Measurements from ENCODE around the gene ACO2. TPM values are rescaled to one million over a fixed set of nuclear protein-coding genes. Genes with fewer than 3 reads are reported as not detected.
"Not testable (repeated sequence)": the region's sequence is repeated elsewhere in the genome, so short reads cannot be mapped to it uniquely, and the experiment has no call there.

Gene ACO2
- total RNA-seq, 1 donor from 2014 or later, result 75.0 TPM

- peak; percentile 98 for DNase-seq
Observed at GRCh38 chr22:41543854-41544670, 75.1 kb downstream of the ACO2 start, which contains the start of gene POLR3H. POLR3H (minus strand) TSS chr22:41544470; CDS start chr22:41544101, 369 bp downstream.

DNA sequence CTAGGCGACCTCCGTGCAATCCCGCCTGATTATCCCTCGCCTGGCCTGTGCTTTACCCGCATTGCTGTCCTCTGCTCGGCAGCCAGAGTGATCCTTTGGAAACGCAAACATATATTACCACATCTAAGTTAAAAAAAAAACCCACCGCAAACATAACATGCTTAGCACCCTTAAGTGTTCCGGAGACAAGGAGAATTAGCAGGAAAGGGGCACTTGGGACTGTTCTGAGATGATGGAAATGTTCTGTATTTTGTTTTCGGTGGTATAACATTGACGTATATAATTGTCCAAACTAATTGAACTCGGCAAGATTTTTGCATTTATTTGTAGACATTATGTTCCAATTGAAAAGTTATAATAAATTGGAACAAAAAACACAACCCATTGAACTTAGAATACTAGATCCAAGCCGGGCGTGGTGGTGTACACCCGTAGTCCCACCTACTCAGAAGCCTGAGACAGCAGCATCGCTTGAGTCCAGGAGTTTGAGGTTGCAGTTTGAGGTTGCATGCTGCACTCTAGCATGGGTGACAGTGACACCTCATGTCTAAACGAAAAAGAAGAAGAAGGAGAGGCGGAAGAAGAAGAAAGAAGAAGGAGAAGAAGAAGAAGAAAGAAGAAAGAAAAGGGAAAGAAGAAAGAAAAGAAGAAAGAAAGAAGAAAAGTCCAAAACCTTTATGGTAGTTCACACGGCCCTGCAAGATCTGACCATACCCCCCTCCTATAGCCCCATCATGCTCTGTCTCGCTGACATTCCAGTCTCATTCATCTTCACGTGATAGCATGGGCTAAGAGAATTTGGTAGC lies 76.0 kb downstream of the ACO2 start:
- DNase-seq, result no peak

- no peak for DNase-seq
Observed at GRCh38 chr22:41548830-41549211, 79.9 kb downstream of the ACO2 start.

GRCh38 chr22:41550952-41551491 lies 82.1 kb downstream of the ACO2 start:
- DNase-seq, result no peak

DNA sequence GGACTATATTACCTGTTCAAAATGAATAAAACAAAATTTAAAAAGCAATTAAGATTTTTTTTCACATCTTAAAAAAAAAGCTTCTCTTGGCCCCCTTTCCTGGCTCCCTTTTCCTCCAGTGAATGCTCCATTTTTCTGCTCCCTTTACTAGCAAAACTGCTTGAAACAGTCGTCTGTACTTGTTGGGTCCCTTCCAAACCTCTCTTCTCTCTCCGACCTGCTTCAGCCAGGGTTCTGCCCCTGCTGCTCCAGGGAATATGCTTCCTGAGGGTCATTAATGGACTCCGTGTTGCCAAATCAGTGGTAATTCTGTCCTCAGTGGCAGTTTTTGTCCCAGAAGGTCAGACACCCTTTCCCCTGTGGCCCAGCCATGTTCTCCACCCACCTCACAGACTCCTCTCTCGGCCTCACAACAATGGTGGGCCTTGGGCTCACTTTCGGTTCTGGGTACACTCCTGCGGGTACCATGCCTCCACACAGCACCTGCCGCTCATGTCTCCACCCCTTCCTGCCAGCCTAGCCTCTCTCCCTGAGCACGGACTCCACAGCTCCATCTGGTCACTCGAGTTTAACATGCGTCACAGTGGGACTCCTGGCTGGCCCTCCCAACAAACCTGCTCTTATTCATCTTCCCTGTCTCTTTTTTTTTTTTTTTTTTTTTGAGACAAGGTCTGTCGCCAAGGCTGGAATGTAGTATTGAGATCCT lies 83.1 kb downstream of the ACO2 start:
- no peak for DNase-seq

- no peak for DNase-seq
Observed at GRCh38 chr22:41555325-41555982, 86.5 kb downstream of the ACO2 start.

GRCh38 chr22:41556561-41556960 lies 87.6 kb downstream of the ACO2 start:
- no peak for DNase-seq

- DNase-seq, result peak; percentile 69
Observed at GRCh38 chr22:41557401-41558240, 88.7 kb downstream of the ACO2 start.

DNA sequence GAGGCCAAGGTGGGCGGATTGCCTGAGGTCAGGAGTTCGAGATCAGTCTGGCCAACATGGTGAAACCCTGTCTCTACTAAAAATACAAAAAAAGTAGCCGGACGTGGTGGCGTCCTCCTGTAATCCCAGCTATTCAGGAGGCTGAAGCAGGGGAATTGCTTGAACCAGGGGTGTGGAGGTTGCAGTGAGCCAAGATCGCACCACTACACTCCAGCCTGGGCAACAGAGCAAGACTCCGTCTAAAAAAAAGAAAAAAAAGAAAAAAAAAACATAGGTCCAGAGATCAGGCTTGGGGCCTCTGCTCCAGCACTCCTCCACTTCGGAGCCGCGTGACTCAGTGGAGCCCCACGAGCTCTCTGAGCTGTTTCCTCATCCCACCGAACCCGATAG lies 89.3 kb downstream of the ACO2 start:
- not testable (repeated sequence) for DNase-seq

- no peak for DNase-seq
Observed at GRCh38 chr22:41560095-41560471, 91.2 kb downstream of the ACO2 start.

DNA sequence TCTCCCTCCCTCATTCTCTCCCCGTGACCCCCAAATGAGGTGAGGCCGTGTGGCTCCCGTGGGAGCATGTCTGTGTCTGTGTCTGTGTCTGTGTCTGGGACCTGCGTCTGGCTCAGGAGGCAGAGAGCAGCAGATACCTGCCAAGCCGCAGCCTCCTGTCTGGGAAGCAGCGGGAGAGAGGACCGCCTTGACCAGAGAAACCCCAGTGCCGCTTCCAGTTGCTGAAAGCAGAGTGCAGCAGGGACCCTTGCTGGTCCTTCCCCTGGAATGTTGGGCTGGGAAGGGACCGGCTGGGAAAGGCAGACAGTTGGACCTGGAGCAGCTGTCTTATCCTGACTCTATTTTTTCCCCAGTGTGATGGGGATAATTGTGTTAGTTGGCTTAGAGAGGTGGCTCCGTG lies 92.4 kb downstream of the ACO2 start:
- no peak for DNase-seq

- DNase-seq, result no peak
Observed at GRCh38 chr22:41561788-41562187, 92.9 kb downstream of the ACO2 start.

DNA sequence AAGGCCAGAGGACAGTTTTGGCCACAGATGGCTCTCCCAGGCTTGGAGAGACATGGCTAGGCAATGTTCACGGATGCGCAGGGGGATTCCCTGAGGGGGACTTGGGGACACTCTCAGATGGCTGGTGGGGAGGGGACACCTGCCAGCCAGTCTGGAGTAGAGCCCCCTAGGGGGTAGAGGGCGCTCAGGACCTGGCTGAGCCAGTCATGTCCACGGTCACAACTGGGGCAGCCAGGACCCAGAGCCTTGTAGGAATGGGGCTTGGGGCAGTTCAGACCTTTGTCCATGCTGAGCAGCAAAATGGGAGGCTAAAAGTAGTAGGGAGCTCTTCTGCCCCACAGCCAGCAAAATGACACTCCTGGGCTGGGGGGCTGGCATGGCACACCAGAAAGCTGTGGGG lies 93.5 kb downstream of the ACO2 start:
- DNase-seq, result no peak

- DNase-seq, result peak; percentile 53
Observed at GRCh38 chr22:41563051-41563711, 94.3 kb downstream of the ACO2 start.

DNA sequence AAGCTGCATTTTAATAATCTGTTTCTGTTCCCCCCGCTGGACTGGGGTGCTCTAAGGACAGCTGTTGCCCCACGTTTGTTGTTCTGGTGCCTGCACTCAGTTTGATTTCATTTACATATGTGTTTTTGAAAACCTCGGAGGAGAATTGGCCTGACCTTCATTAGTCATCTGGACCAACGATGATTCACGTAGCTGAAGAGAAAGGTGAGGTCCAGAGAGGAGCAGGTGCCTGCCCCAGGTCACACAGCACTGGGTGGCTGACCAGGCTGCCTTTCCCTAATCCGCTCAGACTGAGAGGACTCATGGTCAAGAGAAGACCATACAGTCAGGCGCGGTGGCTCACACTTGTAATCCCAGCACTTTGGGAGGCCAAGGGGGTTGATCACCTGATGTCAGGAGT lies 95.6 kb downstream of the ACO2 start:
- no peak for DNase-seq

- DNase-seq, result peak; percentile 74
Observed at GRCh38 chr22:41565403-41566054, 96.6 kb downstream of the ACO2 start.

GRCh38 chr22:41567512-41567768 lies 98.5 kb downstream of the ACO2 start:
- no peak for DNase-seq

DNA sequence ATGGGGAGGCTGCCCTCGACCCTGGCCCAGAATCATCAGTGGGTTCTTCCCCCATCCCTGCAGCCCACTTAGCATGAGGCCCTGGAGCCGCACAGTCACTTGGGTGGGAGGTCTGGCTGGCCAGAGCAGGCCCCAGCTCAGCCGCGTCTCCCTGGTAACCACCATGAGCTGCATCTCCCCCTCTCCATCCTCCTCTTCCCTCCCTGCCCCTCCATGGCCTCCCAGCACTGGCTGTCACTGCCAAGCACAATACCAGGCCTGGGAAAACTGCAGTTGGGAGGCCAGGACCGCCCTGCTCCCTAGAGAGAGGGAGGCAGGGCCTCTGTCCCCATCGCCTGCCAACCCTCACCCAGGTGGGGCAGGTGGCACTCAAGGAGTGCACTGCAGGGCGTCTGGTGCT lies 99.9 kb downstream of the ACO2 start:
- no peak for DNase-seq

GRCh38 chr22:41570221-41570620 lies 101.3 kb downstream of the ACO2 start:
- no peak for DNase-seq

DNA sequence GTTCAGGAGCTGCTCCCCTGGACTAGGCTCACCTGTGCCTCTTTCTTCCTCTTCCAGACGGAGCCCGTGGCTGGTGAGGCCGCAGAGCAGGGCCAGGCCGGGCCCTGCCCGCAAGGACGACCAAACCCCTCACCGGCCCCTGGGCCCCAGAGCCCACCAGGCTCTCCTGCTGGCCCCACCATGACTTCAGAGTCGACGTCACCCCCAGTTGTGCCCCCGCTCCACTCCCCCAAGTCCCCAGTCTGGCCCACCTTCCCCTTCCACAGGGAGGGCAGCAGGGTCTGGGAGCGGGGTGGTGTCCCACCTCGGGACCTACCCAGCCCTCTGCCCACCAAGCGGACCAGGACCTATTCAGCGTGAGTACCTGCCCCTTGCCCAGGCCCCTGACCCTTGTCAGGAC lies 102.9 kb downstream of the ACO2 start:
- DNase-seq, result no peak

- DNase-seq, result not testable (repeated sequence)
Observed at GRCh38 chr22:41572305-41572704, 103.4 kb downstream of the ACO2 start.
